Activated CD8-positive, alpha-beta T cell treated with anti-CD3 and anti-CD28 coated beads for 36 hours (primary cell): ENCODE data around the gene ADGRA1. TPM values are rescaled to one million over a fixed set of nuclear protein-coding genes. Genes with fewer than 3 reads are reported as not detected.

Experiments used
- ATAC-seq: fragments of 200-7000 bp; cut with Tn5 transposase; one replicate; pipeline ENCODE4 v1.10.0; 2021; ENCODE audit warnings: mild to moderate bottlenecking, moderate library complexity
- CTCF ChIA-PET: fragments of 350-600 bp; sonication (Branson Sonifier 250); formaldehyde crosslinking; loops from one replicate; lab custom pipeline; 2021; ENCODE audit warnings: antibody characterized with exemption; lab: Charles Lee
- POLR2A ChIA-PET: fragments of 350-600 bp; sonication (Branson Sonifier 250); formaldehyde crosslinking; loops from one replicate; lab custom pipeline; 2021; ENCODE audit warnings: antibody characterized with exemption; lab: Charles Lee
- DNase-seq: peaks from one replicate; pipeline ENCODE4 v3.0.0-alpha.2; 2020
- H3K27ac Mint-ChIP-seq: one replicate; pipeline ENCODE4 v1.8.0; 2021; ENCODE audit warnings: mild to moderate bottlenecking, mixed read lengths
- H3K27me3 Mint-ChIP-seq: one replicate; pipeline ENCODE4 v1.8.0; 2021; ENCODE audit warnings: mixed read lengths
- H3K36me3 Mint-ChIP-seq: one replicate; pipeline ENCODE4 v1.8.0; 2021; ENCODE audit warnings: low read depth, mixed read lengths
- H3K4me1 Mint-ChIP-seq: one replicate; pipeline ENCODE4 v1.8.0; 2021; ENCODE audit warnings: low read depth, mixed read lengths
- H3K4me3 Mint-ChIP-seq: one replicate; pipeline ENCODE4 v1.8.0; 2021; ENCODE audit warnings: mild to moderate bottlenecking, moderate library complexity, mixed read lengths
- H3K9me3 Mint-ChIP-seq: one replicate; pipeline ENCODE4 v1.8.0; 2021; ENCODE audit warnings: mixed read lengths
- CTCF ChIP-seq: fragments of 200-600 bp; IDR thresholded peaks from one replicate; pipeline ENCODE4 v1.8.0; 2022; ENCODE audit warnings: antibody characterized with exemption, mild to moderate bottlenecking
- intact Hi-C: fragments of 100-400 bp; cut with micrococcal nuclease; formaldehyde crosslinking; loops from one replicate; pipeline ENCODE4 v1.10.0; 2022
- total RNA-seq, 2 experiments: library from RNA; stranded (reverse); gene quantifications; one replicate each; pipeline ENCODE4 v1.2.3, GENCODE V29; 2021

ADGRA1 gene
- total RNA-seq, 2 experiments from 2014 or later = not detected

- ChIA-PET CTCF (no interaction called here), POLR2A (no interaction called here)
- ATAC-seq = no peak
- H3K27ac Mint-ChIP-seq = no peak overlapping the region
- H3K4me1 Mint-ChIP-seq = no peaks in the 10 kb centered on the region
- H3K27me3 Mint-ChIP-seq = peaks cover 2% of the 10 kb centered on the region
- TF ChIP-seq CTCF = no peak
- no peaks in the 10 kb centered on the region for H3K36me3 Mint-ChIP-seq
- DNase-seq = no peak
- intact Hi-C loops = no loop called here
- peaks cover 7% of the 10 kb centered on the region for H3K9me3 Mint-ChIP-seq
- H3K4me3 Mint-ChIP-seq = no peak overlapping the region
Measured at GRCh38 chr10:133113146-133113830, 25.6 kb downstream of the ADGRA1 start.

GRCh38 chr10:133113847-133114246, 26.1 kb downstream of the ADGRA1 start:
- DNase-seq (no peak), ATAC-seq (no peak)
- TF ChIP-seq CTCF = no peak
- intact Hi-C loops = no loop called here
- CTCF ChIA-PET = no interaction called here
- Mint-ChIP-seq H3K4me1 (no peaks in the 10 kb centered on the region), H3K27me3 (peaks cover 2% of the 10 kb centered on the region), H3K4me3 (no peak overlapping the region), H3K9me3 (peaks cover 6% of the 10 kb centered on the region), H3K27ac (no peak overlapping the region), H3K36me3 (no peaks in the 10 kb centered on the region)
- POLR2A ChIA-PET = no interaction called here

- TF ChIP-seq CTCF = no peak
- ChIA-PET CTCF (no interaction called here), POLR2A (no interaction called here)
- H3K9me3 Mint-ChIP-seq = peaks cover 8% of the 10 kb centered on the region
- DNase-seq (no peak), ATAC-seq (no peak)
- H3K36me3 Mint-ChIP-seq = no peaks in the 10 kb centered on the region
- H3K4me1 Mint-ChIP-seq = no peaks in the 10 kb centered on the region
- H3K27ac Mint-ChIP-seq = no peak overlapping the region
- H3K27me3 Mint-ChIP-seq = peaks cover 2% of the 10 kb centered on the region
- intact Hi-C loops = no loop called here
- no peak overlapping the region for H3K4me3 Mint-ChIP-seq
Measured at GRCh38 chr10:133114251-133114650, 26.5 kb downstream of the ADGRA1 start.

GRCh38 chr10:133114726-133115452, 27.2 kb downstream of the ADGRA1 start:
- peaks cover 7% of the 10 kb centered on the region for H3K9me3 Mint-ChIP-seq
- H3K4me1 Mint-ChIP-seq = no peaks in the 10 kb centered on the region
- ATAC-seq = no peak
- intact Hi-C loops = no loop called here
- no peak overlapping the region for H3K4me3 Mint-ChIP-seq
- no peak for DNase-seq
- CTCF ChIA-PET = no interaction called here
- TF ChIP-seq CTCF = no peak
- peaks cover 2% of the 10 kb centered on the region for H3K27me3 Mint-ChIP-seq
- no peaks in the 10 kb centered on the region for H3K36me3 Mint-ChIP-seq
- no peak overlapping the region for H3K27ac Mint-ChIP-seq
- POLR2A ChIA-PET = no interaction called here

GRCh38 chr10:133115453-133115842, 27.7 kb downstream of the ADGRA1 start:
- CTCF ChIA-PET = no interaction called here
- Mint-ChIP-seq H3K27ac (no peak overlapping the region), H3K27me3 (peaks cover 2% of the 10 kb centered on the region), H3K4me3 (no peak overlapping the region), H3K4me1 (no peaks in the 10 kb centered on the region), H3K36me3 (no peaks in the 10 kb centered on the region), H3K9me3 (peaks cover 7% of the 10 kb centered on the region)
- intact Hi-C loops = no loop called here
- TF ChIP-seq CTCF = no peak
- POLR2A ChIA-PET = no interaction called here
- DNase-seq = no peak
- no peak for ATAC-seq
